Stimulated activated CD4-positive, alpha-beta T cell treated with anti-CD3 and anti-CD28 coated beads, TNF-alpha, amount 100 ng/mL, for 1 hour (primary cell): ENCODE measurements around the gene CREB3L2.
"Not testable (repeated sequence)": the region's sequence is repeated elsewhere in the genome, so short reads cannot be mapped to it uniquely, and the experiment has no call there.

ENCODE experiments used
- DNase-seq, 3 donors: peaks; one replicate each; pipeline ENCODE4 v3.0.0-alpha.2; 2020; ENCODE audit warnings: low read depth in 3 of 3, low spot score in 1 of 3

Gene CREB3L2

DNA sequence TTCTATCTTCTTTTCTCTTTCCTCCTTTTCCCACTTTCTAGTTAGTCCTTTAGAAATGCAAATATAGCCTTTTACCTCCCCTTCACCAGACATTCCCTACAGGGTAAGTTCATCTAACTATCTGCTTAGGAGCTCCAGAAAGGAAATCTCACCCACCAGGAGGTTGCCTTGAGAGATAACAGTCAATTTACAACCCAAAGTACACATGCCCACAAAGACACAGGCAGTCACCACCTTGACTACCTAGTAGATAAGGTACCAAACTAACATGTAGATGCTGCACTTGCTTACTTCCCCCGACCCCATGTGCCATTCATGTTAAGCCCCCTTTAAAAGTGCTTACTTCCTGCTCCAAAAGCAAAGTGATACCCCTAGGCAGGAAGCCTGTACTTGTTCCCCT lies 12.8 kb upstream of the CREB3L2 start:
- DNase-seq = no peak

DNA sequence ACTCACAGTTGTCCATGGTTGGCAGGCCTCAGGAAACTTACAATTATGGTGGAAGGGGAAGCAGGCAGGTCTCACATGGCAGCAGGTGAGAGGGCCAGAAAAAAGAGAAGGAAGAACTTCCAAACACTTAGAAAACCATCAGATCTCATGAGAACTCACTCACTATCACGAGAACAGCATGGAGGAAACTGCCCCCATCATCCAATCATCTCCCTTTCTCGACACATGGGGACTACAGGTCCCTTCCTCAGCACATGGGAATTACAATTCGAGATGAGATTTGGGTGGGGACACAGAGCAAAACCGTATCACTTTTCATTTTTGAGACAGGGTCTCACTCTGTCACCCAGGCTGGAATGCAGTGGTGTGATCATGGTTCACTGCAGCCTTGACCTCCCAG lies 12.3 kb upstream of the CREB3L2 start:
- not testable (repeated sequence) for DNase-seq

DNA sequence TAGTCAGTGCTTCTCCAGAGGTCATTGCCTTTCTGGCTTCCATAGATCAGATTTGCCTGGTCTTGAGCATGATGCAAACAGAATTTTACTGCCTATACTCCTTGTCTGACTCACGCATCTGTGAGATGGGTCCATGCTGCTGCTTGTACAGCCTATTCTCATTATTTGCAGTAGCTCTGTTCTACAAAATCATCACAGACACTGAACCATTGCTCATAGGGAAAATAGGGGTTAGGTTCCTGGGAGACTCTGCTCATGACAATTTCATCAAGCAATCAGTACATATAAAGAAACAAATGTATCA lies 7.4 kb upstream of the CREB3L2 start:
- no peak for DNase-seq

DNA sequence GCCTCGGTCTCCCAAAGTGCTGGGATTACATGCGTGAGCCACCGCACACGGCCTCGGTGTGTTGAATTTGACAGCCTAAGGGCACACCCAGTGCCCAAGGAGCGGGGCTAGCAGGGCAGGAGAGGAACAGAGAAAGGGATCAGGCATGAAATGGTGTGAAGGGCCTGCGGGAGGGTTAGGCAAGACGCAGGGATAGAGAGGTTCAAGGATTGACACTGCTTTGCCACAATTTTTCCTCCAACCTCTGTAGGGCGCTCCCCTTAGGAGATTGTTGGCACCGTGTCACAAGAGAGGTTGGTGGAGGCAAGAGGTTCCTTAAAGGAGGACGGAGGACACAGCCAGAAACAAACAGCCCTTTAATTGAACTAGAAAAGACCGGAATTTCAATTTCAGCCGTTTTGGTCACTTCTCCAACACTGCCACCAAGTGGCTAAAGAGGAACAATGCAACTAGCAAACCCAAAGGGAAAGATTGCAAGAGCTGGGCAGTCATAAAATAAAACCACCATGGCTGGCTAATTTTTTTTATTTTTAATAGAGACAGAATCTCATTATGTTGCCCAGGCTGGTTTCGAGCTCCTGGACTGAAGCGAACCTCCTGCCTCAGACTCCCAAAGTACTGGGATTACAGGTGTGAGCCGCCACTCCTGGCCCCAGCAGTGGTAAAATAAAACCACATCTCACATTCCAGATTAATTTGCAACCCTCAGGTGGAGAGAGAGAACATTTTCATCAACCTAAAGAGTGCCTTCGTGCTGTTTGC lies 6.9 kb upstream of the CREB3L2 start:
- no peak for DNase-seq

DNA sequence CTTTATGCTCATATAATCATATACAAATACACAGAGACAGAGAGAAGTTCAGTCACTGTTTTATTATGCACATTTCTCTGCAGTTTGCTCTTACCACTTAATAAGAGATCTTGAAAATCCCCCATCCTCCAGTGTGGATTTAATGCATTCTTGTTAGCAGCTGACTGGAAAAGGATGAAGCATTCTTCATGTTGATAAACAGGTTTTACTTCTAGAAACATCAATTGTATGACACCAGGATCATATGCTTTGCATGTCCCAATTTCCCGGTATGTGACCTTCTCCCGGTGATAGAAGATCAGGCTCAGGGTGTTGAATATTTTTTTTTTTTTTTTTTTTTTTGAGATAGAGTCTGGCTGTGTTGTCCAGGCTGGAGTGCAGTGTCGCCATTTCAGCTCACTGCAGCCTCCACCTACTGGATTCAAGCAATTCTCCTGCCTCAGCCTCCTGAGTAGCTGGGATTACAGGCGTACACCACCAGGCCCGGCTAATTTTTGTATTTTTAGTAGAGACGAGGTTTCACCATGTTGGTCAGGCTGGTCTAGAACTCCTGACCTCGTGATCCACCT lies 6.2 kb upstream of the CREB3L2 start:
- no peak for DNase-seq

DNA sequence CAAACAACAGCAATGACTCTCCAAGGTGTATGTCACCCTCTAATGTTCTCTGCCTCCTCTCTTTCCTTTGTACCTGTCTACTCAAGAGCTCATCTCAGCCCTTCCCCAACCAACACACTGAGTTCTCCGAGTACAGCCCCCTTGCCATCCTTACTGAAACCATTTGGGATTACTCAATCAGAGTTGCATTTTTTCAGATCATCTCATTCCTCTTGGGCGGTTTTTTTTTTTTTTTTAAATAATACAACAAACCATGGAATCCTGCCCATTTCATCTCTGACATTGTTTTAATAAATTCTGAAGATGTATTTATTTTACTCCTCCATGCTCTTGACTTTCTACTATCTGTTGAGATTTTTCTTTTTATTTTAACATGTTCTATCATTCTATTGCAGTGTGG lies 4.2 kb upstream of the CREB3L2 start:
- no peak for DNase-seq

DNA sequence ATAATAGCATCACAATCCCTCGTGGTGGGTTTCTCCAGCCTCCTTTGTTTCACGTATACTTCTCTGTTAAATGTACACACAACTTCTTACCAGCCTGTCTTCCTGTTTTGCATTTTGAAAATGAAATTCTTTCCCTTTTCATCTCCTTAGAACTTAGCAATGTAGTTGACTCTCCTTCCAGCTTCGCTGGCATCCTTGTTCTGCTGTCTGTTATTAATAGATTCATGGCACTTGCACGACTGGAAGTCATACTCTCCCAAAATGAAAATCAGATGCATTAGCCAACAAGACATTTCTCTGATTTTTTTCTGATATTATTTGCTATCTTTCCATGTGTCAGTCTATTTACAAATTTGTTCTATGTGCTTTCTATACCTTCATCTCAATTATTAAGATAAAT lies 3.0 kb upstream of the CREB3L2 start:
- no peak for DNase-seq

DNA sequence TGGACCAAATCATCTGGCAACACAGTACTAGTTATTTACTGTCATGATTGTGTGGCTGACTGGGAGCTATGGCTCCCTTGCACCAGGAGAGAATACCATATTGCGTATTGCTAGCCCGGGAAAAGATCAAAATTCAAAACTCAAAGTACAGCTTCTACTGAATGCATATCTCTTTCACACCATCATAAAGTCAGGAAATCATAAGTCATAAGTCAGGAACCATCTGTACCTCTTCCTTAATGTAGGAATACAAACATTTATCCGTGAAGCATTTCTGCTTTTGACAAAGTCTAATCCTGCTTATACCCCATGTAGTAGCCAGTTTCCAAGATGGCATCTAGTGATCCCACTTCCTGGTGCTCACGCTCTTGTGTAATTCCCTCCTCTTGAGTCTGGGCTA lies 2.2 kb upstream of the CREB3L2 start:
- no peak for DNase-seq

DNA sequence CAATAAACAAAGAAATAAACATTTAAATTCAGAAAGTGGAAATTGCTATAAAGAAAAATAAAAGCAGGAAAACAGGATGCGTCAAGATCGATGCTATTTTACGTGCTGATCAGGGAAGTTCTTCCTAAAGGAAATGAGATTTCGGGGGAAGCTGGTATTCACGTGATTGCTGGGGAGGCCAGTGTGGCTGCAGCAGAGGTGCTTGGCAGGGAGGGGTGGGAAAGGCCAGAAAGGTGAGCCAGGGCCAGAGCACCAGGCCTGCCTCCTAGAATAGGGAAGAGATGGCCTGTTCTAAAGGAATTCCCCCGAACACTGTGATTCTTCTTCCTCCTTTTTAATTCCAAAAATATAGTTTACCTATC lies 923 bp upstream of the CREB3L2 start:
- no peak for DNase-seq

DNA sequence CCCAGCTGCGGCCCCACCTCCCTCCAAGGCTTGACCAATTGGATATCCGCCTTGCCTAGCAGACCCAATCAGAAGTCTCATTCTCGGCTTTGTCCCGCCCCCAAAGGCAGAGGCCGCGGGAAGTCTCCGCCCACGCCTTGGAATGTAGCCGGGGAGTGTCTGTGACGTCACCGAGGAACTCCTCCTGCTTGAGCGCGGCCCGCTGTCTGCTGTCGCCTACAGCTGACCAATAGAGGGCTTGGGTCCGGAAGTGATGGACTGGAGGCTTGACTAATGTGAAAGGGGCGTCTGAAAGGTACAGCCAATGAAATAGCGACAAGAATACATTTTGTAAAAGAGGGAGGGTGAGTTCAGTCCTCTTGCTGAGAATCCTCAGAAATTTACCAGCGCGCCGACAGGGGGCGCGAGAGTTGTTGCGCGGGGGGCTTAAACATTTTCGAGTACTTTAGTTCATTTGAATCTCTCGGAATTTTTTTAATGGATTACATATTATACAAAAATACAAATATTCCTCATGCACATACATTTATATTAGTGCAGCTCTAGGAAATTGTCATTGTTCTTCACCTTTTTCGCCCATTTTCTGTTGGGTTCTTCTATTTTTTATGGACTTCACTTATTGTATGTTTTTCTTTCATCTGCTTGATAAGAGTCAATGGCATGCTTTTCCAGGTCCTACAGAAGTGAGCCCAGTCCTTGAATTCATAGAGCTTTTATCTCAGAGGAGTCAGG lies 376 bp upstream of the CREB3L2 start:
- peak; percentile 93 to 96 (median 94) for DNase-seq

DNA sequence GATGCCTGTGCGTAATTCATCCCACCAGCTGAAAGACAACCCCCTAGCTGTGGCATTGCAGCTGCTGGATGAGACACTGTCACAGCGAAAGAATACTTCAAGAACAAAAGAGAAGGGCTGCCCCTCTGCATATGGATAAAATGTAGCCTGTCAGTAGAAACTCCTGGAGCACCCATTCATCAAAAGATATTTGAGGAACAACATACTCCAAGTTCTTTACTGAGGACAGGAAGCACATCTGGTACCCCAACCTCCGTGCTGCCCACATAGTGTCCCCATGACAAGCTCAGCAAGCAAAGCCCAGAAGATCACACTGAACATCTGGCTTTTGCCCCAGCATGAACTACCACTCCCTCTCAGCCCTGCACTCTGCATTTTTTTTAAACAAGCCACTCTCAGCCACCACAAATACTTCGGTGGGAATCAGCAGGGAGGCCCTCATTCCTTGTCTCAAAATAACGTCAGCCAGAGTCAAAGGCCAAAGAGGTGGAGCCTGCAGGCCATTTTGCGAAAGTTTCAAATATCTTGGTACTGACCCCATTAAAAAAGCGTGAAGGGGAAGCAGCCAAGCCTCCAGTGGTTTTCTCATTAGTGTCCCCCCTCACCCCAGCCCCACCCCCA lies 1.7 kb downstream of the CREB3L2 start:
- DNase-seq = no peak

DNA sequence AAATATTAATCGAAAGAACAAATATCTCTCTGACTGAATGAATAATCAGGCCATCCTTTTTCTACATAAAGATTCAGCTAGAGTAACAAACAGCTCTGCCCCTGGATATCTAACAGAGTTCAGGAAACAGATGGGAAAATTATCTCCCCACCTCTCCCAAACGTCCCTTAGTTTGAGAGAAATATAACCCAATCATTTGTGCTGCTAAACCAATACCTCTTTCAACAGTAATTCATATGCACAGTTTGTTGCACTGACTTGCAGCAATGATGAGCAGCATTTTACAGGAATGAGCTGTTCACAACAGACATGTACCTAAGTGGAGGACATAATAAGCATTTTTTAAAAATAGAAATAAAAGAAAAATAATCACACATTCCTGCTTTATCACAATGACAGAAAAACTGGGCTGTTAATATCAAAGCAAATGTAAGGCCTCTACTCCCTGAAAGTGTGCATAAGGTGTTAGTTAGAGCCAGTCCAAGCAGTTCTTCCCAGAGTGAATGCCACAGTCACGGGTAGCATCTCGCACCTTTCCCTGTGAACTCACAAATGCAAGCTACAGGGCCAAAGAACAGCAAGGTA lies 2.3 kb downstream of the CREB3L2 start:
- no peak for DNase-seq

DNA sequence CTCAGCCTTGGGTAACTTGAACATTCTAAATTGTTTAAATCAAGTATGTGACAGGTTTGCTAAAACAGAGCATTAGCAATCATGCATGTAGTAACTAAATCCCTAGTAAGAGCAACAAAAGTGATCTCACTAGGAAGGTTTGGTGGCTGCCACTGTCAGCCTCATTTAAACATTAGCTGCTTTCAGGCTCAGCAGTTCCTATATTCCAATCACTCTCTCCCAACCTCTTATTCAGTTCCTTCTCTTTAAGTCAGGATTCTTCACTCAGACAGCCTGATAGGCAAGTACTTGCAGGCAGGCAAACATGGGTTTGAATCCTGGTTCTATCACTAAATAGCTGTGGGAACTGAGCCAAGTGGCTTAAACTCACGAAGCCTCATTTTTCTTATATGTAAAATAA lies 3.6 kb downstream of the CREB3L2 start:
- DNase-seq = no peak

DNA sequence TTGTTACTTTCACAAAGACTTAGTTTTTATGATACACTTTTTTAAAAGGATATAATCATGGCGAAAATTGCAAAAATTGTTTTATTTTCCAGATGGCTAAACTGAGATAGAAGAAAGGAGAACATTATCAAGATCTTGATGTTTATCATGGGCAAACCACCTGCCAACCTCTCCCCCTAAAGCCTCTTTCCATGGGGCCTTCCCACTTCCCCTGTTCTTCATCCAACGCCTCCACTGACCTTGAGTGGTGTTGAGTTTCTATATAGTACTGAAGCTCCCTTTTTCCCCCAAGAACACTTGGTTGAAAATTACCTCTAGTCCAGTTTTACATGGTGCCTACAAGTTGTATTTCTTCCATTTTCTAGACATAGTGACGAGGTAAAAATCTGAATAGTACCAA lies 5.0 kb downstream of the CREB3L2 start:
- no peak for DNase-seq

DNA sequence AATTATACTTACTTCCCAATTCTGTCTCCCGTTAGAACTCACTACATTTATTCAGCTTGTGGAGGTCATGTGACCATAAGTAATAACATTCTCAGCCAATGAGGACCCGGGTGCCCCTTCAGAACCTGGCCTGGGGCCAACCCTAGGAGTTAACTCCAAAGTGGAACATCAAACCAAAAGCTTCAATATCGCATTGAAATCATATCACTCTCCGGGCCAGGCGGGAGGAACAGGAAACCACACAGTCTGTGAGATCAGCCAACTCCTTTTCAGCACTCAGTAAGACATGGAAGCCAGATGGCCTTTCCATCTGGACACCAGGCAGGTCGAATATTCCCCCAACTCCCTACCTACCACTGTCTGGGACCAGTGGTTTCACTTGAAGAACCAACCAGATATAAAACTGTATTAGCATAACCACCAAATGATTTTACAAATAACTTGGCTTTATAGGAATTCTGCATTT lies 5.5 kb downstream of the CREB3L2 start:
- no peak for DNase-seq

DNA sequence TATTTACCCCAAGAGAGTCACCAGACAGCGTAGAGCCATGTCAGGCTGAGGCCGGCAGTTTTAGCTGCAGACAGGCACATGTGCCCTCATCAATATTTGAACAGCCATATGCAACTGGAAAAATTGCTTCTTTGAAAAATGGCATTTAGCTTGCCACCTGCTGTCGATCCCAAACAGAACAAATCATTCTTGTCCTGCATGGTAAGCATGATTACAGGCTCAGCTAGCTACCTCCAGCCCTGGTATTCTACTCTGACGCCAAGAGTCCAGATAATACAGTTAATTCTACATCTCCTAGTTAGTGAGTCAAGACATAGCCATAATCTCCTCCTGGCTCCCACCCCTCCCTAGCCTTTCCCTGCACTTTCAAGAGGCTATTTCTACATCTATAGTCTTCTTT lies 7.7 kb downstream of the CREB3L2 start:
- no peak for DNase-seq

DNA sequence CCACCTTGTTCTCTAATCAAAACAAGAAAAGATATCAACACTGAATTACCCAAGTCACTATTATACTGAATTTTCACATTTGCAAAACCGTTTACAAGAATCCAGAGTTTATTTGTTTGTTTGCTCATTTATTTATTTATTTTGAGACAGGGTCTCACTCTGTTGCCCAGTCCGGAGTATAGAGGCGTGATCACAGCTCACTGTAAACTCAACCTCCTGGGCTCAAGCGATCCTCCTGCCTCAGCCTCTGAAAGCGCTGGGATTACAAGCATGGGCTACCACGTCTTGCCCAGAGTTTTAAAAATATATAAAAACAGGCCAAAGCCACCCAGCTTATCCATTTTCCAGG lies 8.5 kb downstream of the CREB3L2 start:
- DNase-seq = no peak

DNA sequence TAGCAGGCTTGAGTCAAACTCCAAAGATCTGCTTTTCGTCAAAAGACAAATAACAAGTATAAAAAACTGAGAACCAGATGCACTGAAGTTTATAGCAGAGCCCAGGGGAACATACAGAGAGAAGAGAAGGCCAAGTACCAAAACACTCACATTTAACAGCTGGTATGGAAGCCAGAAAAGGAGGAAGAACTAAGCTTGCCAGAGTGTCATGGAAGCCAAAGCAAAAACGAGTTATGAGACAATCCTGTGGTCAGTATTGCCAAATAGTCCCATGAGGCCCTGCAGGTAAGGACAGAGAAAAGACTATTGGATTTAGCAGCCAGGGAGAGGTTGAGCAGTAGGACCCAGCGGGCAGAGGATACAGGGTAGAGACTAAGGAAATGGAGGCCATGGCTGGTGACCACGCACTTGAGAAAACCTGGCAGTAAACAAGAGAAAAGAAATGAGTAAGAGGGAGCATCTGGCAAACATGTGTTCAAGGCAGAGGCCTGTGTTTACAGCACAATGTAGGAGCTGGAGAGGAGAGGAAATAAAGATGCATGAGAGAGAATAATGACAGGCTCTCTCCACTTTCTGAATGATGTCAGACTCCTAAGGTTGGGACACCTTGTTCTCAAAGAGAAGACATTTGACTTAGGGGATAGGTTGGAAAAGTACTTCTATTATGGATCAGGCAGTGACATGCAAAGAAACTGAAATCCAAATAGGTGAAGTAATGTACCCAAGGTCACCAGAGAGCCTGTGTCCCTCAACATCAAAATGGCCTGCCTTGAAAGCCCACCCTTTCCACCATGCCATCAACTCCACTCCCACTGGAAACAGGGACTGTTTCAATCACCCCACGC lies 9.1 kb downstream of the CREB3L2 start:
- no peak for DNase-seq

DNA sequence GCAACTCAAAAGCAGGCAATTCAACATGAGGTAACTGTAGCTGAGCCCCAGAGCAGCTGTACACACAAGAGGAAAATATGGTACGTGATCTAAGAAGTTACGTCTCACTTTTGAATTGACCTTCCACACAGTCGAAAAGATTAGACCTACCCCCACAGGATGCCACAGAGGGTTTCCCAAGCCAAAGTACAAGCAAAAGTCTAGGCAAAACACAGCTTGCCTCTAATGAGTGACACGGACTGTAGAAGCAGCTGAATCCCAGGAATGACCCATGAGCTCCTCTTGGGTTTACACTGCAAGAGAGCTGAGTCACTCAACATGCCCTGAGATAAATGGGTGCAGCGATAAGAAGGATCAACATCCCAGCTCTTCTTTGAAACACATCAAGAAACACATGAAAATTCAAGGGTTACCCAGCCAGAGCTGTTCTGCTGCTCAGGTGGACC lies 9.8 kb downstream of the CREB3L2 start:
- no peak for DNase-seq

DNA sequence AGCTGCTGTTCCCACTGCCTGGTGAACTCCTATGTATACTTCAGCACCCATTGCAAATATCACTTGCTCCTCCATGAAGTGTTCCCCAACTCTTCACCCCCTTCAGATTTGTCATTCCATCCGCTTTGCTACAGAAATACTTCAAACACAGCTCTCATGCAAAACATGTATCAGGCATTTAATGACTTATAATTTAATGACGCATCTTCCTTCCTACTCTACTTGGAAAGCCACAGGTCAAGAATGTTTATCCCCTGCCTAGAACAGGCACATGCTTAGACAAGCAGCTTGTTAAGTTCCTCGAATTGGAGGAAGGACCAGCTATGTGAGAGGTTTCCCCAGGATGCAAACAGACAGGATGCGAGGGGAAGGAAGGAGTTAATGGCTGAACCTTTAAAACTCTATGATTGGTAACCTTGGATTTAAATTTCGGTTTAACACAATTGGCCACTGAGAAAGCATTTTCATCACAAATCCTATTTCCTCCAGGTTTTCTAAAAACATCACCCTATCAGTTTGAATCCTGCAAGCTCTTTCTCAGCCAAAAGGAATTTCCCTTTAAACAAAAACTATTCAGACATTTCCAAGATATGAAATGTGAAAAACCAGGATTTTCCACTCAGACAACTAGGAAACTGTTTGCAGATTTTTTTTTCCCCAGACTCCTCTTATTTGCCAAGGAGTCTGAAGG lies 11.5 kb downstream of the CREB3L2 start:
- DNase-seq = no peak
